ENCODE results near the gene PGLYRP3. TPM values are rescaled to one million over a fixed set of nuclear protein-coding genes. Genes with fewer than 3 reads are reported as not detected.

PGLYRP3 gene
- total and polyA plus RNA-seq, 3 donors from 2014 or later, result 0.28 TPM; not detected in 2

- Histone ChIP-seq H3K36me3 (ENCODE audit: low read depth, missing control alignments) (no peaks in the 10 kb centered on the region), H3K9me3 (no peaks in the 10 kb centered on the region), H3K27me3 (no peaks in the 10 kb centered on the region), H3K4me3 (no peak overlapping the region), H3K4me1 (no peaks in the 10 kb centered on the region), H3K27ac (no peak overlapping the region)
- 57 to 98% methylated on average over 2 of the region's 2 CpGs for WGBS, 2 donors
- no peak for DNase-seq
- intact Hi-C loops (cut with DNase I; ENCODE audit: low total_unique reads), result no loop called here
- TF ChIP-seq CTCF (IDR thresholded peaks at IDR 0.05) (no peak), POLR2A (IDR thresholded peaks at IDR 0.05) (no peak)
These were observed 59.7 kb downstream of the PGLYRP3 start for GRCh38 chr1:153253076-153253475.

- Histone ChIP-seq H3K4me3 (no peak overlapping the region), H3K27me3 (no peaks in the 10 kb centered on the region), H3K36me3 (ENCODE audit: low read depth, missing control alignments) (no peaks in the 10 kb centered on the region), H3K27ac (no peak overlapping the region), H3K9me3 (no peaks in the 10 kb centered on the region), H3K4me1 (no peaks in the 10 kb centered on the region)
- DNase-seq, result no peak
- 85 to 91% methylated on average over 4 of the region's 4 CpGs for WGBS, 2 donors
- TF ChIP-seq CTCF (IDR thresholded peaks at IDR 0.05), result no peak
- no peak for TF ChIP-seq POLR2A (IDR thresholded peaks at IDR 0.05)
- intact Hi-C loops (cut with DNase I; ENCODE audit: low total_unique reads), result no loop called here
These were observed 60.8 kb downstream of the PGLYRP3 start for GRCh38 chr1:153251988-153252387.

- Histone ChIP-seq H3K4me3 (no peak overlapping the region), H3K36me3 (ENCODE audit: low read depth, missing control alignments) (no peaks in the 10 kb centered on the region), H3K27me3 (no peaks in the 10 kb centered on the region), H3K27ac (no peak overlapping the region), H3K4me1 (no peaks in the 10 kb centered on the region), H3K9me3 (no peaks in the 10 kb centered on the region)
- intact Hi-C loops (cut with DNase I; ENCODE audit: low total_unique reads), result no loop called here
- WGBS, 2 donors, result 74 to 80% methylated on average over 3 of the region's 3 CpGs
- TF ChIP-seq CTCF (IDR thresholded peaks at IDR 0.05), result no peak
- TF ChIP-seq POLR2A (IDR thresholded peaks at IDR 0.05), result no peak
- no peak for DNase-seq
These were observed 61.2 kb downstream of the PGLYRP3 start for GRCh38 chr1:153251562-153251961.

GRCh38 chr1:153251087-153251486 is 61.7 kb downstream of the PGLYRP3 start:
- H3K36me3 ChIP-seq (ENCODE audit: low read depth, missing control alignments), result no peaks in the 10 kb centered on the region
- DNase-seq, result no peak
- intact Hi-C loops (cut with DNase I; ENCODE audit: low total_unique reads), result no loop called here
- WGBS, 2 donors, result 88 to 96% methylated on average over 2 of the region's 2 CpGs
- no peaks in the 10 kb centered on the region for H3K9me3 ChIP-seq
- H3K4me1 ChIP-seq, result no peaks in the 10 kb centered on the region
- H3K27me3 ChIP-seq, result no peaks in the 10 kb centered on the region
- no peak overlapping the region for H3K27ac ChIP-seq
- H3K4me3 ChIP-seq, result no peak overlapping the region
- TF ChIP-seq POLR2A (IDR thresholded peaks at IDR 0.05), result no peak
- TF ChIP-seq CTCF (IDR thresholded peaks at IDR 0.05), result no peak

GRCh38 chr1:153250166-153250565 is 62.6 kb downstream of the PGLYRP3 start:
- WGBS, 2 donors, result 27 to 53% methylated on average over 1 of the region's 1 CpG
- H3K4me1 ChIP-seq, result no peaks in the 10 kb centered on the region
- no peak for DNase-seq

More at GRCh38 chr1:153250166-153250565, 62.6 kb downstream of the PGLYRP3 start:
- H3K4me3 ChIP-seq, result no peak overlapping the region
- H3K27me3 ChIP-seq, result no peaks in the 10 kb centered on the region
- H3K36me3 ChIP-seq (ENCODE audit: low read depth, missing control alignments), result no peaks in the 10 kb centered on the region
- intact Hi-C loops (cut with DNase I; ENCODE audit: low total_unique reads), result no loop called here
- TF ChIP-seq POLR2A (IDR thresholded peaks at IDR 0.05) (no peak), CTCF (IDR thresholded peaks at IDR 0.05) (no peak)
- H3K9me3 ChIP-seq, result no peaks in the 10 kb centered on the region
- no peak overlapping the region for H3K27ac ChIP-seq
